CD4-positive, alpha-beta T cell (primary cell): ENCODE data around the gene ITIH6. TPM values are rescaled to one million over a fixed set of nuclear protein-coding genes. Genes with fewer than 3 reads are reported as not detected.

Experiments
- ATAC-seq: fragments of 200-7000 bp; cut with Tn5 transposase; one replicate; pipeline ENCODE4 v1.10.0; 2022; ENCODE audit warnings: mild to moderate bottlenecking; ENCODE audit not compliant: poor library complexity
- CTCF ChIA-PET: fragments of 350-600 bp; sonication (Branson Sonifier 250); formaldehyde crosslinking; loops from one replicate; lab custom pipeline; 2021; ENCODE audit warnings: antibody characterized with exemption, inconsistent platforms; lab: Charles Lee
- POLR2A ChIA-PET: fragments of 350-600 bp; sonication (Branson Sonifier 250); formaldehyde crosslinking; loops from one replicate; lab custom pipeline; 2021; ENCODE audit warnings: antibody characterized with exemption, inconsistent platforms; lab: Charles Lee
- DNase-seq, 14 experiments: peaks; one replicate each; pipeline ENCODE4 v3.0.0-alpha.2; 2013 to 2020; ENCODE audit warnings: mixed read lengths in 2 of 14
- H3K27ac ChIP-seq, 2 donors: one replicate each; pipeline versions ENCODE4 v1.5.1 to v1.7.0; 2013; ENCODE audit warnings: low read length in 2 of 2, low read depth in 1 of 2, mild to moderate bottlenecking in 1 of 2
- H3K27me3 ChIP-seq, 2 experiments: 1 replicate in 1 of 2; 2 replicates in 1 of 2; pipeline versions ENCODE4 v1.6.1 to v1.7.0; 2013; ENCODE audit warnings: low read length in 2 of 2, control low read depth in 1 of 2, mild to moderate bottlenecking in 1 of 2, moderate library complexity in 1 of 2; ENCODE audit not compliant: insufficient read depth in 2 of 2, control insufficient read depth in 1 of 2
- H3K36me3 ChIP-seq: one replicate; pipeline ENCODE4 v1.6.1; 2013; ENCODE audit warnings: low read length, control low read depth; ENCODE audit not compliant: insufficient read depth
- H3K4me1 ChIP-seq: one replicate; pipeline ENCODE4 v1.6.1; 2013; ENCODE audit warnings: low read length, control low read depth; ENCODE audit not compliant: insufficient read depth
- H3K4me3 ChIP-seq: one replicate; pipeline ENCODE4 v1.5.1; 2013; ENCODE audit warnings: mild to moderate bottlenecking, low read length, moderate library complexity
- H3K9me3 ChIP-seq, 2 experiments: 1 replicate in 1 of 2; 2 replicates in 1 of 2; pipeline versions ENCODE4 v1.6.1 to v1.7.0; 2013; ENCODE audit warnings: low read length in 2 of 2, mild to moderate bottlenecking in 2 of 2, control low read depth in 1 of 2, moderate library complexity in 1 of 2; ENCODE audit not compliant: control insufficient read depth in 1 of 2, insufficient read depth in 1 of 2
- H3K27ac Mint-ChIP-seq: one replicate; pipeline ENCODE4 v1.8.0; 2020; ENCODE audit warnings: mixed read lengths
- H3K27me3 Mint-ChIP-seq: one replicate; pipeline ENCODE4 v1.8.0; 2021; ENCODE audit warnings: mixed read lengths
- H3K36me3 Mint-ChIP-seq: one replicate; pipeline ENCODE4 v1.8.0; 2021; ENCODE audit warnings: low read depth, mixed read lengths
- H3K4me1 Mint-ChIP-seq: one replicate; pipeline ENCODE4 v1.8.0; 2021; ENCODE audit warnings: low read depth, mixed read lengths
- H3K4me3 Mint-ChIP-seq: one replicate; pipeline ENCODE4 v1.8.0; 2020; ENCODE audit warnings: mild to moderate bottlenecking, mixed read lengths
- H3K9me3 Mint-ChIP-seq: one replicate; pipeline ENCODE4 v1.8.0; 2020; ENCODE audit warnings: mixed read lengths
- CTCF ChIP-seq: fragments of 200-600 bp; IDR thresholded peaks from one replicate; pipeline ENCODE4 v1.8.0; 2022; ENCODE audit warnings: antibody characterized with exemption, mild to moderate bottlenecking
- intact Hi-C, 2 experiments: fragments of 100-400 bp; cut with DNase I in 1 of 2; cut with micrococcal nuclease in 1 of 2; formaldehyde crosslinking; loops; one replicate each; pipeline versions ENCODE4 v1.15.1 to v1.9.0; 2023 to 2025; cut with DNase I, micrococcal nuclease
- total RNA-seq, 174 experiments: library from RNA in 2 of 174; stranded (reverse) in 2 of 174; gene quantifications; one replicate each; pipeline ENCODE4 v1.2.3 and lab custom pipeline; 2021 to 2026

ITIH6 gene
- total RNA-seq, 2 experiments from 2014 or later: not detected

GRCh38 chrX:54820737-54821136, 22.7 kb upstream of the ITIH6 start:
- Mint-ChIP-seq H3K27ac (no peak overlapping the region), H3K36me3 (peaks cover 14% of the 10 kb centered on the region), H3K4me3 (no peak overlapping the region), H3K27me3 (no peaks in the 10 kb centered on the region), H3K9me3 (no peaks in the 10 kb centered on the region), H3K4me1 (peaks cover 8% of the 10 kb centered on the region)
- ATAC-seq (no peak), DNase-seq (no peak)
- no peak overlapping the region for H3K27ac ChIP-seq
- H3K4me1 ChIP-seq: no peaks in the 10 kb centered on the region
- CTCF ChIA-PET: no interaction called here
- no peak for TF ChIP-seq CTCF
- H3K4me3 ChIP-seq: no peak overlapping the region
- no peaks in the 10 kb centered on the region for H3K27me3 ChIP-seq
- H3K36me3 ChIP-seq: peaks cover 7% of the 10 kb centered on the region
- intact Hi-C loops: loop anchor here in 1 of 2 experiments (10.0 kb wide), 1 partner anchor 1424 kb away; no protein-coding TSS in a partner anchor
- POLR2A ChIA-PET: no interaction called here
- no peaks in the 10 kb centered on the region for H3K9me3 ChIP-seq

- Histone ChIP-seq H3K4me3 (no peak overlapping the region), H3K27ac (no peak overlapping the region), H3K9me3 (no peaks in the 10 kb centered on the region), H3K4me1 (no peaks in the 10 kb centered on the region), H3K27me3 (no peaks in the 10 kb centered on the region), H3K36me3 (peaks cover 21% of the 10 kb centered on the region)
- Mint-ChIP-seq H3K27me3 (no peaks in the 10 kb centered on the region), H3K4me3 (no peak overlapping the region), H3K9me3 (no peaks in the 10 kb centered on the region), H3K36me3 (peaks cover 23% of the 10 kb centered on the region), H3K27ac (no peak overlapping the region), H3K4me1 (peaks cover 8% of the 10 kb centered on the region)
- DNase-seq: no peak
- intact Hi-C loops: no loop called here
- ATAC-seq: no peak
- no peak for TF ChIP-seq CTCF
- ChIA-PET POLR2A (interaction anchor here (1.0 kb wide), 1 partner anchor 10 kb away, joined by 4 read pairs; no protein-coding TSS in a partner anchor), CTCF (no interaction called here)
Measured at GRCh38 chrX:54819201-54819600, 21.1 kb upstream of the ITIH6 start.

- Histone ChIP-seq H3K4me3 (no peak overlapping the region), H3K27ac (no peak overlapping the region), H3K27me3 (no peaks in the 10 kb centered on the region), H3K9me3 (no peaks in the 10 kb centered on the region), H3K36me3 (peaks cover 31% of the 10 kb centered on the region), H3K4me1 (no peaks in the 10 kb centered on the region)
- Mint-ChIP-seq H3K36me3 (peaks cover 33% of the 10 kb centered on the region), H3K4me1 (peaks cover 8% of the 10 kb centered on the region), H3K4me3 (no peak overlapping the region), H3K27ac (no peak overlapping the region), H3K9me3 (no peaks in the 10 kb centered on the region), H3K27me3 (no peaks in the 10 kb centered on the region)
- intact Hi-C loops: no loop called here
- DNase-seq (no peak), ATAC-seq (no peak)
- CTCF ChIA-PET: no interaction called here
- TF ChIP-seq CTCF: no peak
- POLR2A ChIA-PET: no interaction called here
Measured at GRCh38 chrX:54818221-54818620, 20.2 kb upstream of the ITIH6 start.
